ENCODE results near the gene GPR179. TPM values are rescaled to one million over a fixed set of nuclear protein-coding genes. Genes with fewer than 3 reads are reported as not detected.

The GPR179 gene
- total and polyA plus RNA-seq, 2 donors (not counting 1 experiment from before 2014, with no cell fraction given) = under 0.01 TPM; not detected in 1

- H3K27ac ChIP-seq (ENCODE audit: insufficient read depth, low read length) = no peak overlapping the region
- peaks cover 15% of the 10 kb centered on the region for H3K27me3 ChIP-seq (ENCODE audit: control insufficient read depth, insufficient read depth, low read length)
- H3K4me1 ChIP-seq (ENCODE audit: control insufficient read depth, extremely low read depth, insufficient read depth, low read length) = no peaks in the 10 kb centered on the region
- H4K20me1 ChIP-seq (ENCODE audit: control insufficient read depth, extremely low read depth, insufficient read depth, low read length) = no peaks in the 10 kb centered on the region
- no peak for TF ChIP-seq CTCF (conservative IDR thresholded peaks at IDR 0.05 in 1 of 2, IDR thresholded peaks at IDR 0.05 in 1 of 2; ENCODE audit: low read depth in 1 of 2, low read length in 2 of 2)
- no peak for TF ChIP-seq EZH2 (IDR thresholded peaks at IDR 0.05; ENCODE audit: low read length, missing control alignments)
- H2AFZ ChIP-seq (ENCODE audit: low read length) = no peak overlapping the region
- no peak overlapping the region for H3K9ac ChIP-seq (ENCODE audit: insufficient read depth, low read length)
- H3K4me3 ChIP-seq (replicated peaks in 1 of 4; ENCODE audit: control extremely low read depth in 1 of 4, insufficient read depth in 1 of 4, low read depth in 3 of 4, low read length in 4 of 4) = no peak overlapping the region
- no peak overlapping the region for H3K4me2 ChIP-seq (ENCODE audit: extremely low read depth, insufficient read depth, low read length)
- H3K79me2 ChIP-seq (ENCODE audit: control insufficient read depth, insufficient read depth, low read length) = no peaks in the 10 kb centered on the region
- no peaks in the 10 kb centered on the region for H3K36me3 ChIP-seq (ENCODE audit: control insufficient read depth, insufficient read depth, low read length)
- no peak for DNase-seq (ENCODE audit: low read depth in 2 of 2)
- no peaks in the 10 kb centered on the region for H3K9me3 ChIP-seq (ENCODE audit: control insufficient read depth, insufficient read depth, low read depth, low read length)
Observed at GRCh38 chr17:38342886-38343607, 709 bp downstream of the GPR179 start.

GRCh38 chr17:38341035-38341721, 2.6 kb downstream of the GPR179 start:
- no peak for DNase-seq (ENCODE audit: low read depth in 2 of 2)
- Histone ChIP-seq H3K9ac (ENCODE audit: insufficient read depth, low read length) (no peak overlapping the region), H3K9me3 (ENCODE audit: control insufficient read depth, insufficient read depth, low read depth, low read length) (no peaks in the 10 kb centered on the region), H3K27ac (ENCODE audit: insufficient read depth, low read length) (no peak overlapping the region), H3K27me3 (ENCODE audit: control insufficient read depth, insufficient read depth, low read length) (peaks cover 29% of the 10 kb centered on the region), H3K36me3 (ENCODE audit: control insufficient read depth, insufficient read depth, low read length) (no peaks in the 10 kb centered on the region), H3K4me3 (replicated peaks in 1 of 4; ENCODE audit: control extremely low read depth in 1 of 4, insufficient read depth in 1 of 4, low read depth in 3 of 4, low read length in 4 of 4) (no peak overlapping the region), H3K4me1 (ENCODE audit: control insufficient read depth, extremely low read depth, insufficient read depth, low read length) (no peaks in the 10 kb centered on the region), H2AFZ (ENCODE audit: low read length) (no peak overlapping the region), H4K20me1 (ENCODE audit: control insufficient read depth, extremely low read depth, insufficient read depth, low read length) (no peaks in the 10 kb centered on the region), H3K79me2 (ENCODE audit: control insufficient read depth, insufficient read depth, low read length) (no peaks in the 10 kb centered on the region), H3K4me2 (ENCODE audit: extremely low read depth, insufficient read depth, low read length) (no peak overlapping the region)
- no peak for TF ChIP-seq EZH2 (IDR thresholded peaks at IDR 0.05; ENCODE audit: low read length, missing control alignments)
- no peak for TF ChIP-seq CTCF (conservative IDR thresholded peaks at IDR 0.05 in 1 of 2, IDR thresholded peaks at IDR 0.05 in 1 of 2; ENCODE audit: low read depth in 1 of 2, low read length in 2 of 2)

GRCh38 chr17:38339891-38340290, 3.9 kb downstream of the GPR179 start:
- Histone ChIP-seq H3K4me3 (replicated peaks in 1 of 4; ENCODE audit: control extremely low read depth in 1 of 4, insufficient read depth in 1 of 4, low read depth in 3 of 4, low read length in 4 of 4) (no peak overlapping the region), H4K20me1 (ENCODE audit: control insufficient read depth, extremely low read depth, insufficient read depth, low read length) (no peaks in the 10 kb centered on the region), H3K4me2 (ENCODE audit: extremely low read depth, insufficient read depth, low read length) (no peak overlapping the region), H2AFZ (ENCODE audit: low read length) (no peak overlapping the region), H3K9ac (ENCODE audit: insufficient read depth, low read length) (no peak overlapping the region), H3K4me1 (ENCODE audit: control insufficient read depth, extremely low read depth, insufficient read depth, low read length) (no peaks in the 10 kb centered on the region), H3K9me3 (ENCODE audit: control insufficient read depth, insufficient read depth, low read depth, low read length) (no peaks in the 10 kb centered on the region), H3K27ac (ENCODE audit: insufficient read depth, low read length) (no peak overlapping the region), H3K27me3 (ENCODE audit: control insufficient read depth, insufficient read depth, low read length) (peaks cover 32% of the 10 kb centered on the region), H3K79me2 (ENCODE audit: control insufficient read depth, insufficient read depth, low read length) (no peaks in the 10 kb centered on the region), H3K36me3 (ENCODE audit: control insufficient read depth, insufficient read depth, low read length) (no peaks in the 10 kb centered on the region)
- DNase-seq (ENCODE audit: low read depth in 2 of 2) = peak in 1 of 2 donors; percentile 13
- no peak for TF ChIP-seq EZH2 (IDR thresholded peaks at IDR 0.05; ENCODE audit: low read length, missing control alignments)
- no peak for TF ChIP-seq CTCF (conservative IDR thresholded peaks at IDR 0.05 in 1 of 2, IDR thresholded peaks at IDR 0.05 in 1 of 2; ENCODE audit: low read depth in 1 of 2, low read length in 2 of 2)

Data from fibroblast of lung (primary cell).